22Rv1 (cell line): ENCODE data around the gene ST6GALNAC2.
"Not testable (repeated sequence)": the region's sequence is repeated elsewhere in the genome, so short reads cannot be mapped to it uniquely, and the experiment has no call there.

Experiments
- H3K27ac ChIP-seq: fragments of 450-650 bp; 2 replicates; pipeline ENCODE4 v1.5.1; 2017
- CTCF ChIP-seq: fragments of 450-650 bp; IDR thresholded peaks from 2 replicates; pipeline ENCODE4 v1.5.1; 2017; ENCODE audit warnings: mild to moderate bottlenecking
- ZFX ChIP-seq: fragments of 450-650 bp; IDR thresholded peaks from 2 replicates; pipeline ENCODE4 v1.6.1; 2017; ENCODE audit warnings: antibody characterized with exemption, borderline replicate concordance

ST6GALNAC2 gene

GRCh38 chr17:76534831-76535732 lies 50.6 kb downstream of the ST6GALNAC2 start:
- TF ChIP-seq ZFX: no peak
- no peak for TF ChIP-seq CTCF
- H3K27ac ChIP-seq: no peak overlapping the region

- H3K27ac ChIP-seq: not testable (repeated sequence)
Measured at GRCh38 chr17:76533640-76534359, 51.9 kb downstream of the ST6GALNAC2 start.

GRCh38 chr17:76532072-76532651 lies 53.5 kb downstream of the ST6GALNAC2 start:
- no peak overlapping the region for H3K27ac ChIP-seq
- no peak for TF ChIP-seq ZFX

GRCh38 chr17:76531486-76532038 lies 54.1 kb downstream of the ST6GALNAC2 start:
- no peak overlapping the region for H3K27ac ChIP-seq
- TF ChIP-seq ZFX (no peak), CTCF (no peak)

- H3K27ac ChIP-seq: no peak overlapping the region
- TF ChIP-seq ZFX (no peak), CTCF (no peak)
Measured at GRCh38 chr17:76530811-76531485, 54.7 kb downstream of the ST6GALNAC2 start.

- TF ChIP-seq CTCF: no peak
- no peak for TF ChIP-seq ZFX
- no peak overlapping the region for H3K27ac ChIP-seq
Measured at GRCh38 chr17:76530095-76530723, 55.5 kb downstream of the ST6GALNAC2 start.

- no peak overlapping the region for H3K27ac ChIP-seq
- TF ChIP-seq CTCF: no peak
Measured at GRCh38 chr17:76529224-76530094, 56.2 kb downstream of the ST6GALNAC2 start.
